ENCODE results near the gene RFNG.

The RFNG gene

DNA sequence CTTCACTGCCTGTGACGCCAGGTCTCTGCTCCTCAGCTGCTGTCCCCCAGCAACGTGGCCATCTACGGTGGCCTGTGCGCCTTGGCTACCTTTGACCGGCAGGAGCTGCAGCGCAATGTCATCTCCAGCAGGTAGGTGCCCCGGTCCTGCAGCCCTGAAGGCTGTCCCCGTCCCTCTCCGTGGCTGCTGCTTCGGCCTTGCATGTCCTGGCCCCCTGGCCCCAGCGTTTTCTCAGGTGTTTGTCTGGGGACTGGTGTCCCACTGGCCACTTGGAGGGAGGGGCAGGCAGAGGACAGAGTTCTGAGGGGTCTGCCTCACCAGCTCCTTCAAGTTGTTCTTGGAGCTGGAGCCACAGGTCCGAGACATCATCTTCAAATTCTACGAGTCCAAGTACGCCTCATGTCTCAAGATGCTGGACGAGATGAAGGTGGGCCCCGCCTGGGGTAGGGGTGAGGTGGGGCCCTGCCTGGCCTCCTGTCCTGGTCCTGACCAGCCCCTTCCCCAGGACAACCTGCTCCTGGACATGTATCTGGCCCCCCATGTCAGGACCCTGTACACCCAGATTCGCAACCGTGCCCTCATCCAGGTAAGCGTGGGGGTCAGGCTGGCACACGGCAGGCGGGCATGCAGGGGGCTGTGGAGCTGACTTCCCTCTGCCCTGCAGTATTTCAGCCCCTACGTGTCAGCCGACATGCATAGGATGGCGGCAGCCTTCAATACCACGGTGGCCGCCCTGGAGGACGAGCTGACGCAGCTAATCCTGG, 4.5 kb upstream of the RFNG start:
- H4K20me1 ChIP-seq (ENCODE audit: insufficient read depth) = no peaks in the 10 kb centered on the region
- H3K4me1 ChIP-seq (ENCODE audit: low read depth, poor library complexity, severe bottlenecking) = peaks cover 13% of the 10 kb centered on the region
- no peak overlapping the region for H3K4me3 ChIP-seq (IDR thresholded peaks at IDR 0.05; ENCODE audit: insufficient read depth, low read depth, low read length)
- H3K79me2 ChIP-seq (ENCODE audit: insufficient read depth, low read depth) = peaks cover 17% of the 10 kb centered on the region; the same call in 1 of the 2 replicates
- H2AFZ ChIP-seq (ENCODE audit: low read depth) = no peak overlapping the region
- H3K36me3 ChIP-seq (ENCODE audit: insufficient read depth) = peaks cover 8% of the 10 kb centered on the region; the same call in 1 of the 2 replicates
- no peaks in the 10 kb centered on the region for H3K27me3 ChIP-seq (ENCODE audit: insufficient read depth, low read depth)
- no peak overlapping the region for H3K27ac ChIP-seq
- no peak overlapping the region for H3K9ac ChIP-seq
- H3K4me2 ChIP-seq = no peak overlapping the region
- TF ChIP-seq CTCF (conservative IDR thresholded peaks at IDR 0.05; ENCODE audit: low read depth, low read length) = no peak

- Histone ChIP-seq H4K20me1 (ENCODE audit: insufficient read depth) (no peaks in the 10 kb centered on the region), H3K36me3 (ENCODE audit: insufficient read depth) (peaks cover 7% of the 10 kb centered on the region; the same call in 1 of the 2 replicates), H3K9ac (no peak overlapping the region)
Observed at GRCh38 chr17:82055023-82055964, 3.7 kb upstream of the RFNG start.

DNA sequence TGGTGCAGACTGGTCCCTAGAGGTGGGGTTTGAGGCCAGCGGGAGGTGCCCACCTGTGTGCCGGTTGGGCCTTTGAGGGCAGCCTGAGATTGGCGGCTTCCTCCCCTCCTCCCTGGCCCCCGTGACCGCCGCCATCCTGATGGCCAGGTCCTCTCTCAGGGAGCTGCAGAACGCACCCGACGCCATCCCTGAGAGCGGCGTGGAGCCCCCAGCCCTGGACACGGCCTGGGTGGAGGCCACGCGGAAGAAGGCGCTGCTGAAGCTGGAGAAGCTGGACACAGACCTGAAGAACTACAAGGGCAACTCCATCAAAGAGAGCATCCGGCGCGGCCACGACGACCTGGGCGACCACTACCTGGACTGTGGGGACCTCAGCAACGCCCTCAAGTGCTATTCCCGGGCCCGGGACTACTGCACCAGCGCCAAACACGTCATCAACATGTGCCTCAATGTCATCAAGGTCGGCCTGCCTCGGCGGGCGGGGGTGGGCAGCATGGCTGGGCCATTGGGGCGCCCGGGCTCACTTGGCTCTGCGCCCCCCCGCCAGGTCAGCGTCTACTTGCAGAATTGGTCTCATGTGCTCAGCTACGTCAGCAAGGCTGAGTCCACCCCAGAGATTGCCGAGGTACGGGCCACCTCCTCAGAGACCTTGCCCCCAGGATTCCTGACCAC, 2.9 kb upstream of the RFNG start:
- H3K4me1 ChIP-seq (ENCODE audit: low read depth, poor library complexity, severe bottlenecking) = peaks cover 23% of the 10 kb centered on the region
- peaks cover 3% of the 10 kb centered on the region; the same call in 1 of the 2 replicates for H3K36me3 ChIP-seq (ENCODE audit: insufficient read depth)
- no peak overlapping the region for H3K27ac ChIP-seq
- H3K79me2 ChIP-seq (ENCODE audit: insufficient read depth, low read depth) = peaks cover 17% of the 10 kb centered on the region; the same call in 1 of the 2 replicates
- no peak for TF ChIP-seq CTCF (conservative IDR thresholded peaks at IDR 0.05; ENCODE audit: low read depth, low read length)
- no peak overlapping the region for H2AFZ ChIP-seq (ENCODE audit: low read depth)
- H3K4me3 ChIP-seq (IDR thresholded peaks at IDR 0.05; ENCODE audit: insufficient read depth, low read depth, low read length) = no peak overlapping the region
- H3K4me2 ChIP-seq = no peak overlapping the region
- no peak overlapping the region for H3K9ac ChIP-seq
- H3K27me3 ChIP-seq (ENCODE audit: insufficient read depth, low read depth) = no peaks in the 10 kb centered on the region
- no peaks in the 10 kb centered on the region for H4K20me1 ChIP-seq (ENCODE audit: insufficient read depth)

More at GRCh38 chr17:82055023-82055964, 3.7 kb upstream of the RFNG start:
- H3K27ac ChIP-seq = no peak overlapping the region
- H3K4me1 ChIP-seq (ENCODE audit: low read depth, poor library complexity, severe bottlenecking) = peaks cover 20% of the 10 kb centered on the region
- peaks cover 17% of the 10 kb centered on the region; the same call in 1 of the 2 replicates for H3K79me2 ChIP-seq (ENCODE audit: insufficient read depth, low read depth)
- no peak for TF ChIP-seq CTCF (conservative IDR thresholded peaks at IDR 0.05; ENCODE audit: low read depth, low read length)
- no peak overlapping the region for H3K4me3 ChIP-seq (IDR thresholded peaks at IDR 0.05; ENCODE audit: insufficient read depth, low read depth, low read length)
- no peak overlapping the region for H2AFZ ChIP-seq (ENCODE audit: low read depth)
- no peaks in the 10 kb centered on the region for H3K27me3 ChIP-seq (ENCODE audit: insufficient read depth, low read depth)
- no peak overlapping the region for H3K4me2 ChIP-seq

All from KMS-11 (cell line).